MM.1S (cell line): ENCODE data around the gene LRRC8C.

Experiments used
- DNase-seq: peaks from one replicate; pipeline ENCODE4 v3.0.0-alpha.2; 2015
- H2AFZ ChIP-seq: fragments of 300-600 bp; sonication (generic); 2 replicates; pipeline ENCODE4 v1.6.0; 2016; ENCODE audit warnings: antibody characterized with exemption, low read length
- H3F3A ChIP-seq: fragments of 300-600 bp; sonication (generic); 2 replicates; pipeline ENCODE4 v1.6.1; 2016; ENCODE audit warnings: mild to moderate bottlenecking, antibody characterized with exemption, low read length, moderate library complexity, mixed read lengths; ENCODE audit not compliant: insufficient read depth
- H3K27ac ChIP-seq: fragments of 300-600 bp; sonication (generic); 2 replicates; pipeline ENCODE4 v1.5.1; 2016; ENCODE audit warnings: mild to moderate bottlenecking, low read length
- H3K27me3 ChIP-seq: fragments of 300-600 bp; sonication (generic); replicated peaks from 2 replicates; pipeline ENCODE4 v1.6.0; 2016; ENCODE audit warnings: low read length; ENCODE audit not compliant: insufficient read depth
- H3K36me3 ChIP-seq: fragments of 300-600 bp; sonication (generic); replicated peaks from 2 replicates; pipeline ENCODE4 v1.6.1; 2016; ENCODE audit warnings: mild to moderate bottlenecking, low read length, mixed read lengths; ENCODE audit not compliant: insufficient read depth
- H3K4me1 ChIP-seq: fragments of 300-600 bp; sonication (generic); 2 replicates; pipeline ENCODE4 v1.6.1; 2016; ENCODE audit warnings: low read length, mixed read lengths
- H3K4me2 ChIP-seq: fragments of 300-600 bp; sonication (generic); 2 replicates; pipeline ENCODE4 v1.6.0; 2016; ENCODE audit warnings: low read depth, low read length
- H3K4me3 ChIP-seq: fragments of 300-600 bp; sonication (generic); 2 replicates; pipeline ENCODE4 v1.5.1; 2016; ENCODE audit warnings: low read length, mixed read lengths
- H3K79me2 ChIP-seq: fragments of 300-600 bp; sonication (generic); 2 replicates; pipeline ENCODE4 v1.6.1; 2016; ENCODE audit warnings: mixed run types, low read length, mixed read lengths
- H3K9ac ChIP-seq: fragments of 300-600 bp; sonication (generic); 2 replicates; pipeline ENCODE4 v1.6.1; 2016; ENCODE audit warnings: low read length, mixed read lengths
- H3K9me2 ChIP-seq: fragments of 300-600 bp; sonication (generic); replicated peaks from 2 replicates; pipeline ENCODE4 v1.6.1; 2016; ENCODE audit warnings: mild to moderate bottlenecking, low read length, mixed read lengths; ENCODE audit not compliant: insufficient read depth
- H3K9me3 ChIP-seq: fragments of 300-600 bp; sonication (generic); replicated peaks from 2 replicates; pipeline ENCODE4 v1.6.1; 2016; ENCODE audit warnings: mild to moderate bottlenecking, low read length, mixed read lengths; ENCODE audit not compliant: insufficient read depth
- H4K20me1 ChIP-seq: fragments of 300-600 bp; sonication (generic); 2 replicates; pipeline ENCODE4 v1.6.1; 2016; ENCODE audit warnings: mild to moderate bottlenecking, low read length, moderate library complexity, mixed read lengths; ENCODE audit not compliant: insufficient read depth
- EZH2 ChIP-seq: fragments of 300-600 bp; sonication (generic); optimal IDR thresholded peaks from 2 replicates; pipeline ENCODE3; 2017; ENCODE audit warnings: low read depth, mild to moderate bottlenecking, antibody characterized with exemption, low read length, mixed read lengths
- EZH2phosphoT487 ChIP-seq: fragments of 300-600 bp; sonication (generic); IDR thresholded peaks from 2 replicates; pipeline ENCODE4 v1.6.1; 2018; ENCODE audit warnings: antibody characterized with exemption, low read length
- TF ChIP-seq, protein P1 (sequence below): fragments of 300-600 bp; sonication (generic); IDR thresholded peaks from 2 replicates; pipeline ENCODE4 v1.5.1; 2016; ENCODE audit warnings: antibody characterized with exemption, low read length, mixed read lengths

LRRC8C gene

DNA sequence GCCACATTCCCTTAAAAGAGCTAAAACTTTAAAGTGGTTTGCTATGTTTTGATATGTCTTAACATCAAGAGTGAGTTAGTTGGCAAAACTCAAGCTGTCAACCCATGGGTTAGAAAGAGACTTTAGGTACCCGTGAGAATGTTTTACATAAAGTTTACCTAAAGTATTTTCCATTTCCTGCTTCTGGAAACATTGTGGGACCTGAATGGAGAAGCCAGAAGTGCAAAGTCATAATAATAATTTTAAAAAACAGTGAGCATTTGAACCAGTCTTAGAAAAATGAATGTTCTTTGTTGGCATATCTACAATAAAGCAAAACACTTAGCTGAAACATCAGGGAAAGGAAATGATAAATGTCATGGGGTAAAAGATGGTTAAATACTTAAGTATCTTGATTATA, 34.8 kb downstream of the LRRC8C start:
- no peak overlapping the region for H3K4me2 ChIP-seq
- no peaks in the 10 kb centered on the region for H3K27me3 ChIP-seq
- no peak overlapping the region for H2AFZ ChIP-seq
- peaks cover 72% of the 10 kb centered on the region for H3K79me2 ChIP-seq
- DNase-seq, result no peak
- H3K9me3 ChIP-seq, result no peaks in the 10 kb centered on the region
- no peaks in the 10 kb centered on the region for H4K20me1 ChIP-seq
- peaks cover 22% of the 10 kb centered on the region; the same call in 1 of the 2 replicates for H3F3A ChIP-seq
- H3K4me3 ChIP-seq, result no peak overlapping the region
- H3K27ac ChIP-seq, result no peak overlapping the region
- no peaks in the 10 kb centered on the region for H3K36me3 ChIP-seq
- peaks cover 21% of the 10 kb centered on the region for H3K4me1 ChIP-seq
- TF ChIP-seq EZH2phosphoT487 (no peak), EZH2 (no peak)
- TF ChIP-seq, protein P1, sequence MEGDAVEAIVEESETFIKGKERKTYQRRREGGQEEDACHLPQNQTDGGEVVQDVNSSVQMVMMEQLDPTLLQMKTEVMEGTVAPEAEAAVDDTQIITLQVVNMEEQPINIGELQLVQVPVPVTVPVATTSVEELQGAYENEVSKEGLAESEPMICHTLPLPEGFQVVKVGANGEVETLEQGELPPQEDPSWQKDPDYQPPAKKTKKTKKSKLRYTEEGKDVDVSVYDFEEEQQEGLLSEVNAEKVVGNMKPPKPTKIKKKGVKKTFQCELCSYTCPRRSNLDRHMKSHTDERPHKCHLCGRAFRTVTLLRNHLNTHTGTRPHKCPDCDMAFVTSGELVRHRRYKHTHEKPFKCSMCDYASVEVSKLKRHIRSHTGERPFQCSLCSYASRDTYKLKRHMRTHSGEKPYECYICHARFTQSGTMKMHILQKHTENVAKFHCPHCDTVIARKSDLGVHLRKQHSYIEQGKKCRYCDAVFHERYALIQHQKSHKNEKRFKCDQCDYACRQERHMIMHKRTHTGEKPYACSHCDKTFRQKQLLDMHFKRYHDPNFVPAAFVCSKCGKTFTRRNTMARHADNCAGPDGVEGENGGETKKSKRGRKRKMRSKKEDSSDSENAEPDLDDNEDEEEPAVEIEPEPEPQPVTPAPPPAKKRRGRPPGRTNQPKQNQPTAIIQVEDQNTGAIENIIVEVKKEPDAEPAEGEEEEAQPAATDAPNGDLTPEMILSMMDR, result no peak
- H3K9me2 ChIP-seq, result no peaks in the 10 kb centered on the region
- no peak overlapping the region for H3K9ac ChIP-seq

DNA sequence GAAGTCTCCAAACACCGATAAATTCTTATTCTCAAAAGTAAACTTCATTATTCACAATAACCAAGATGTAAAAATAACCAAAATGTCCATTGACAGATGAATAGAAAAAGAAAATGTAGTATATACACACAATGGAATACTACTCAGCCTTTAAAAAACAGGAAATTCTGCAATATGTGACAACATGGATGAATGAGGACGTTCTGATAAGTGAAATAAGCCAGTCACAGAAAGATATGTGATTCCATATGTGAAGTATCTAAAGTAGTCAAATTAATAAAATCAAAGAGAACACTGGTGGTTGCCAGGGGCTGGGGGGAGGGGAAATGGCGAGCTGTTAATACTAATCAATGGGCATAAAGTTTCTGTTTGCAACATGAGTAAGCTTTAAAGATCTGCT, 36.0 kb downstream of the LRRC8C start:
- Histone ChIP-seq H3K27ac (peak overlapping the region; percentile 92; the same call in 1 of the 2 replicates), H3K9me3 (no peaks in the 10 kb centered on the region), H2AFZ (no peak overlapping the region), H3K27me3 (no peaks in the 10 kb centered on the region), H3K79me2 (peaks cover 80% of the 10 kb centered on the region), H3K36me3 (no peaks in the 10 kb centered on the region), H3K4me1 (peaks cover 21% of the 10 kb centered on the region), H3K4me2 (peak overlapping the region; percentile 67), H3K4me3 (no peak overlapping the region), H3K9me2 (no peaks in the 10 kb centered on the region), H4K20me1 (no peaks in the 10 kb centered on the region), H3K9ac (peak overlapping the region; percentile 79), H3F3A (peaks cover 22% of the 10 kb centered on the region; the same call in 1 of the 2 replicates)
- TF ChIP-seq EZH2phosphoT487 (no peak), EZH2 (no peak)
- TF ChIP-seq, protein P1, result no peak
- DNase-seq, result no peak

DNA sequence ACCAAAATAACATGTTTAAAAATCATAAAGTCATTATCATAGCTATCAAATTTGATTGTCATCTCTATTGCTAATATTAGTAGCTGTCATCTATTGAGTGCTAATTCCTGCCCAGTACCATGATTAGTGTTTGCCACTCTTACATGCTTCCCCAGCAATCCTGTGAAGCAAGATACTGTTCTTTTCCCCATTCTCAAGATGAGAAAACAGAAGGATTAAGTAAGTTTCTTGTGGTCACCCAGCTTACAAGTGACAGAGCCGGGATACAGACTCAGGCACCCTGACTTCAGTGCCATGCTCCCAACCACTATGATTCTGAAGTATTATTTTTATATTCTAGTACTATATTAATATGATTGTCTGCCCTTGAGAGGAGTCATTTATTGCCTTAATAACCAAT, 36.5 kb downstream of the LRRC8C start:
- Histone ChIP-seq H2AFZ (no peak overlapping the region), H3K36me3 (no peaks in the 10 kb centered on the region), H3K9ac (peak overlapping the region; percentile 79), H3K27me3 (no peaks in the 10 kb centered on the region), H3F3A (peaks cover 22% of the 10 kb centered on the region; the same call in 1 of the 2 replicates), H3K9me2 (no peaks in the 10 kb centered on the region), H4K20me1 (no peaks in the 10 kb centered on the region), H3K9me3 (no peaks in the 10 kb centered on the region), H3K4me1 (peaks cover 21% of the 10 kb centered on the region), H3K79me2 (peaks cover 80% of the 10 kb centered on the region), H3K4me2 (peak overlapping the region; percentile 67), H3K27ac (peak overlapping the region; percentile 92), H3K4me3 (peak overlapping the region; percentile 43)
- peak; percentile 18 for DNase-seq
- TF ChIP-seq, protein P1, result no peak
- TF ChIP-seq EZH2phosphoT487 (no peak), EZH2 (no peak)
